Stimulated activated effector memory CD8-positive, alpha-beta T cell treated with anti-CD3 and anti-CD28 coated beads, Interleukin-12 subunit alpha, Interleukin-12 subunit beta, amount 100 ng/mL, for 72 hours (primary cell): ENCODE data around the gene GIGYF1.
"Not testable (repeated sequence)": the region's sequence is repeated elsewhere in the genome, so short reads cannot be mapped to it uniquely, and the experiment has no call there.

Source experiments
- ATAC-seq: fragments of 150-1000 bp; cut with Tn5 transposase; 2 replicates; pipeline ENCODE4 v1.10.0; 2021
- DNase-seq, 2 donors: peaks; one replicate each; pipeline ENCODE4 v3.0.0; 2021 to 2022; ENCODE audit warnings: low spot score in 2 of 2
- H3K27ac Mint-ChIP-seq: one replicate; pipeline ENCODE4 v1.8.0; 2022; ENCODE audit warnings: mild to moderate bottlenecking, mixed read lengths
- H3K36me3 Mint-ChIP-seq: one replicate; pipeline ENCODE4 v1.8.0; 2022; ENCODE audit warnings: mild to moderate bottlenecking, mixed read lengths
- H3K4me1 Mint-ChIP-seq: one replicate; pipeline ENCODE4 v1.8.0; 2022; ENCODE audit warnings: mixed read lengths
- H3K4me3 Mint-ChIP-seq: one replicate; pipeline ENCODE4 v1.8.0; 2022; ENCODE audit warnings: mild to moderate bottlenecking, mixed read lengths
- H3K9me3 Mint-ChIP-seq: one replicate; pipeline ENCODE4 v1.8.0; 2022; ENCODE audit warnings: mixed read lengths

GIGYF1 gene

DNA sequence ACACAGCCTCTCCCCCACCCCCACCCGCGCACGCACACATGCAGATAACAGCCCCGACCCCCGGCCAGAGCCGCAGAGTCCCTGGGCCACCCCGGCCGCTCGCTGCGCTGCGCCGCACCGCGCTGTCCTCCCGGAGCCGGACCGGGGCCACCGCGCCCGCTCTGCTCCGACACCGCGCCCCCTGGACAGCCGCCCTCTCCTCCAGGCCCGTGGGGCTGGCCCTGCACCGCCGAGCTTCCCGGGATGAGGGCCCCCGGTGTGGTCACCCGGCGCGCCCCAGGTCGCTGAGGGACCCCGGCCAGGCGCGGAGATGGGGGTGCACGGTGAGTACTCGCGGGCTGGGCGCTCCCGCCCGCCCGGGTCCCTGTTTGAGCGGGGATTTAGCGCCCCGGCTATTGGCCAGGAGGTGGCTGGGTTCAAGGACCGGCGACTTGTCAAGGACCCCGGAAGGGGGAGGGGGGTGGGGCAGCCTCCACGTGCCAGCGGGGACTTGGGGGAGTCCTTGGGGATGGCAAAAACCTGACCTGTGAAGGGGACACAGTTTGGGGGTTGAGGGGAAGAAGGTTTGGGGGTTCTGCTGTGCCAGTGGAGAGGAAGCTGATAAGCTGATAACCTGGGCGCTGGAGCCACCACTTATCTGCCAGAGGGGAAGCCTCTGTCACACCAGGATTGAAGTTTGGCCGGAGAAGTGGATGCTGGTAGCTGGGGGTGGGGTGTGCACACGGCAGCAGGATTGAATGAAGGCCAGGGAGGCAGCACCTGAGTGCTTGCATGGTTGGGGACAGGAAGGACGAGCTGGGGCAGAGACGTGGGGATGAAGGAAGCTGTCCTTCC, 26.8 kb upstream of the GIGYF1 start:
- Mint-ChIP-seq H3K27ac (no peak overlapping the region), H3K4me1 (no peaks in the 10 kb centered on the region)

DNA sequence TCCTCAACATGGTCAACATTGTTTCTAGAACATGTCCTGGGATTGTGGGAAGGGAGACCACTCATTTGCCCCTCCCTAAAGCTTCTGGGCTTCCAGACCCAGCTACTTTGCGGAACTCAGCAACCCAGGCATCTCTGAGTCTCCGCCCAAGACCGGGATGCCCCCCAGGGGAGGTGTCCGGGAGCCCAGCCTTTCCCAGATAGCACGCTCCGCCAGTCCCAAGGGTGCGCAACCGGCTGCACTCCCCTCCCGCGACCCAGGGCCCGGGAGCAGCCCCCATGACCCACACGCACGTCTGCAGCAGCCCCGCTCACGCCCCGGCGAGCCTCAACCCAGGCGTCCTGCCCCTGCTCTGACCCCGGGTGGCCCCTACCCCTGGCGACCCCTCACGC, 26.2 kb upstream of the GIGYF1 start, which contains the start of gene EPO:
TSS of gene EPO (plus strand) at position 190 of the 392 bp plus-strand sequence. CDS start 513 bp downstream, outside the sequence.
- no peak for DNase-seq
- ATAC-seq, result no peak
- Mint-ChIP-seq H3K27ac (no peak within 1 kb of the TSS), H3K9me3 (no peaks in the 10 kb centered on the region), H3K36me3 (peaks cover 4% of the 10 kb centered on the region), H3K4me1 (no peaks in the 10 kb centered on the region), H3K4me3 (no peak within 1 kb of the TSS)

More for the DNA sequence above, 26.8 kb upstream of the GIGYF1 start:
- ATAC-seq, result no peak
- Mint-ChIP-seq H3K9me3 (no peaks in the 10 kb centered on the region), H3K36me3 (no peaks in the 10 kb centered on the region), H3K4me3 (no peak overlapping the region)
- no peak for DNase-seq

GRCh38 chr7:100719523-100720278, 25.7 kb upstream of the GIGYF1 start:
- DNase-seq (no peak), ATAC-seq (no peak)

GRCh38 chr7:100717073-100717472, 23.0 kb upstream of the GIGYF1 start:
- not testable (repeated sequence) for H3K4me3 Mint-ChIP-seq, H3K4me1 Mint-ChIP-seq, H3K36me3 Mint-ChIP-seq, H3K9me3 Mint-ChIP-seq, ATAC-seq, DNase-seq
- peak overlapping the region; percentile 8 for H3K27ac Mint-ChIP-seq

More at GRCh38 chr7:100719523-100720278, 25.7 kb upstream of the GIGYF1 start:
- Mint-ChIP-seq H3K36me3 (peaks cover 4% of the 10 kb centered on the region), H3K4me1 (no peaks in the 10 kb centered on the region), H3K4me3 (no peak overlapping the region), H3K27ac (no peak overlapping the region), H3K9me3 (no peaks in the 10 kb centered on the region)

DNA sequence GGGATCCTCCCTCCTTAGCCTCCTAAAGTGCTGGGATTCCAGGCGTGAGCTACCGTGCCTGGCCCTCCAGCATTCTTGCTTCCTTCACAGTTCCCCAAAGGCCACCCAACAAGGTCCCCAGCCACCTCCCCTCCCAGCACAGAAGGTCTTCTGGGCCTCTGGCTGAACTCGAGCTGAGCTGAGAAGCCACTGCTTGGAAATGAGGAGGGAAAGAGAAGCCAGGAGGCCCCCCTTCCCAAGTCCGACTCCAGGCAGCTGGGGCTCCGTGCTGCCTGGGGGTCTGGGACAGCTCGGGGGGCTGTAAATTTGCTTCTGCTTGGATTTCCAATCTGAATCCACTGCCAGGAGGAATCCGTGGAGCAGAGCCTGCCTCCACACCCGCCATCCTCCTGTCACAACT, 20.7 kb upstream of the GIGYF1 start:
- ATAC-seq (no peak), DNase-seq (no peak)
- H3K9me3 Mint-ChIP-seq, result no peaks in the 10 kb centered on the region
- H3K4me1 Mint-ChIP-seq, result no peaks in the 10 kb centered on the region
- H3K27ac Mint-ChIP-seq, result no peak overlapping the region
- H3K4me3 Mint-ChIP-seq, result no peak overlapping the region
- H3K36me3 Mint-ChIP-seq, result peaks cover 4% of the 10 kb centered on the region

GRCh38 chr7:100711369-100711768, 17.3 kb upstream of the GIGYF1 start:
- H3K4me1 Mint-ChIP-seq, result peaks cover 15% of the 10 kb centered on the region
- H3K9me3 Mint-ChIP-seq, result no peaks in the 10 kb centered on the region
- no peak for ATAC-seq
- no peak overlapping the region for H3K4me3 Mint-ChIP-seq
- H3K36me3 Mint-ChIP-seq, result peaks cover 31% of the 10 kb centered on the region
- H3K27ac Mint-ChIP-seq, result no peak overlapping the region
- no peak for DNase-seq

- Mint-ChIP-seq H3K27ac (no peak overlapping the region), H3K36me3 (peaks cover 38% of the 10 kb centered on the region), H3K4me3 (no peak overlapping the region), H3K4me1 (peaks cover 18% of the 10 kb centered on the region), H3K9me3 (no peaks in the 10 kb centered on the region)
- ATAC-seq (no peak), DNase-seq (no peak)
Measured at GRCh38 chr7:100710452-100710851, 16.4 kb upstream of the GIGYF1 start.

GRCh38 chr7:100708395-100708794, 14.3 kb upstream of the GIGYF1 start:
- ATAC-seq (no peak), DNase-seq (no peak)
- no peak overlapping the region for H3K4me3 Mint-ChIP-seq
- peaks cover 38% of the 10 kb centered on the region for H3K36me3 Mint-ChIP-seq
- no peaks in the 10 kb centered on the region for H3K9me3 Mint-ChIP-seq
- H3K4me1 Mint-ChIP-seq, result peaks cover 18% of the 10 kb centered on the region
- H3K27ac Mint-ChIP-seq, result no peak overlapping the region

DNA sequence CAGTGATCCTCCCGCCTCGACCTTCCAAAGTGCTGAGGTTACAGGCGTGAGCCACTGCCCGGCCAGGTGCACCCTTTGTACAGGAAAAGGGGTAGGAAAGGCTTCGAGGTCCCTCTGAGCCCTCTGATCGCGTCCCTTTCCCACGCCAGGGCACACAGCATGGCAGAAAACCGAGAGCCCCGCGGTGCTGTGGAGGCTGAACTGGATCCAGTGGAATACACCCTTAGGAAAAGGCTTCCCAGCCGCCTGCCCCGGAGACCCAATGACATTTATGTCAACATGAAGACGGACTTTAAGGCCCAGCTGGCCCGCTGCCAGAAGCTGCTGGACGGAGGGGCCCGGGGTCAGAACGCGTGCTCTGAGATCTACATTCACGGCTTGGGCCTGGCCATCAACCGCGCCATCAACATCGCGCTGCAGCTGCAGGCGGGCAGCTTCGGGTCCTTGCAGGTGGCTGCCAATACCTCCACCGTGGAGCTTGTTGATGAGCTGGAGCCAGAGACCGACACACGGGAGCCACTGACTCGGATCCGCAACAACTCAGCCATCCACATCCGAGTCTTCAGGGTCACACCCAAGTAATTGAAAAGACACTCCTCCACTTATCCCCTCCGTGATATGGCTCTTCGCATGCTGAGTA, 12.7 kb upstream of the GIGYF1 start:
- no peak for DNase-seq
- H3K36me3 Mint-ChIP-seq, result peaks cover 38% of the 10 kb centered on the region
- no peaks in the 10 kb centered on the region for H3K9me3 Mint-ChIP-seq
- no peak for ATAC-seq
- peak overlapping the region; percentile 98 for H3K27ac Mint-ChIP-seq
- peaks cover 18% of the 10 kb centered on the region for H3K4me1 Mint-ChIP-seq
- H3K4me3 Mint-ChIP-seq, result peak overlapping the region; percentile 97

DNA sequence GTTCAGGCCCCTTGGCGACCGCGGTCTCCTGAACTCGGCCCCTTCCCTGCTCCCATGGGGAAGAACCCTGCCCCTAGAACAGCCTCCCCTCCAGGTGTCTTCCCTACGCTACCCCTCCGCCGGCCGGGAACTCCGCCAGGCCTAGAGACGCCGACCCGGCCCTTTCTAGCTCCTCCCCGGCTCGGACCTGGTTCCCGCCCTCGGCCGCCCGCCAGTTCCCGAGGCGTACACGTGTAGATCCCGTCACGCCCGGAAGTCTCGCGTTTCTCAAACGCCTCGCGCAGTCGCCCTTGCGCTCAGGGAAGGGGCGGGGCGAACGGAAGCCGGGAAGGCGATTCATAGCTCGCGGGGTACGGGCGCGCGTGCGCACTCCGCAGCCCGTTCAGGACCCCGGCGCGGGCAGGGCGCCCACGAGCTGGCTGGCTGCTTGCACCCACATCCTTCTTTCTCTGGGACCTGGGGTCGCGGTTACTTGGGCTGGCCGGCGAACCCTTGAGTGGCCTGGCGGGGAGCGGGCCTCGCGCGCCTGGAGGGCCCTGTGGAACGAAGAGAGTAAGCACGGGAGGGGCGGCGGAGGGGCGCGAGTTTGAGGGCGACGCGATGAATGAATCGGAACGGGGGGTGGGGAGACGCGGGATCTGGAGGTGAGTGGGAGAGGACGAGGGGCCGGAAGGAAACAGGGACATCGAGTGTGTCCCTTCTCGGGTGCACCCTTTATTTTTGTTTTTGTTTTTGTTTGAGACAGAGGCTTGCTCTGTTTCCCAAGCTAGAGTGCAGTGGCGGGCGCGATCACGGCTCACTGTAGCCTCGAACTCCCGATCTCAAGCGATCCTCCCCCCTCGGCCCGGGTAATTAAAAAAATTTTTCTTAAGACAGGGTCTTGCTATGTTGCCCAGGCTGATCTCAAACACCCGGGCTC, 12.0 kb upstream of the GIGYF1 start, which contains the start of gene POP7:
TSS of gene POP7 (plus strand) at position 369 of the 919 bp plus-strand sequence. CDS start 710 bp downstream, outside the sequence.
- Mint-ChIP-seq H3K4me1 (peaks cover 18% of the 10 kb centered on the region), H3K4me3 (peak within 1 kb of the TSS; percentile 97), H3K36me3 (peaks cover 38% of the 10 kb centered on the region), H3K27ac (peak within 1 kb of the TSS; percentile 98), H3K9me3 (no peaks in the 10 kb centered on the region)
- peak; percentile 98 to 100 for DNase-seq
- ATAC-seq, result peak; percentile 98

- Mint-ChIP-seq H3K4me3 (peak overlapping the region; percentile 97), H3K36me3 (peaks cover 38% of the 10 kb centered on the region), H3K4me1 (peaks cover 18% of the 10 kb centered on the region), H3K27ac (peak overlapping the region; percentile 98), H3K9me3 (no peaks in the 10 kb centered on the region)
- peak; percentile 89 to 95 for DNase-seq
- peak; percentile 79 for ATAC-seq
Measured at GRCh38 chr7:100705320-100705752, 11.3 kb upstream of the GIGYF1 start.

GRCh38 chr7:100701089-100701488, 7.0 kb upstream of the GIGYF1 start:
- H3K9me3 Mint-ChIP-seq, DNase-seq, H3K4me1 Mint-ChIP-seq, H3K4me3 Mint-ChIP-seq, ATAC-seq, H3K27ac Mint-ChIP-seq: not testable (repeated sequence)
- H3K36me3 Mint-ChIP-seq, result peaks cover 11% of the 10 kb centered on the region

DNA sequence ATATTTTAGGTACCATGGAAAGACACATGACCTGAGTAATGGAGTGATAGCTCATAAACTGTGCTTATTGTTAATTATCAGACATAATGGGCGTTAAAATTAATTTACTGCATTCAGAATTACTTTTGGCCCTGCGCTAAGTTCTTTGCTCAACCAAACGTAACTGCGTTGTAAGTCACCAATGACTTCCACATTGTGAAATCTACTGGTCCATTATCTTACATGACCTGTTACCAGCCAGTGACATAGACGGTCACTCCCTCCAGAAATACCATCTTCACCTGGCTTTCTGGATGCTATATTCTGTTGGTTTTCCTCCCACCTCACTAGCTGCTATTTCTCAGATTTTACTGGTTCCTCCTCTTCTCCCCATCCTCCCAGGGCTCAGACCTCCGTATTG, 5.0 kb upstream of the GIGYF1 start:
- Mint-ChIP-seq H3K4me3 (no peak overlapping the region), H3K9me3 (no peaks in the 10 kb centered on the region), H3K27ac (no peak overlapping the region), H3K36me3 (peaks cover 6% of the 10 kb centered on the region), H3K4me1 (peaks cover 12% of the 10 kb centered on the region)
- DNase-seq (no peak), ATAC-seq (no peak)

GRCh38 chr7:100696123-100696521, 2.1 kb upstream of the GIGYF1 start:
- no peak for ATAC-seq
- no peak overlapping the region for H3K27ac Mint-ChIP-seq
- H3K4me1 Mint-ChIP-seq, result peaks cover 34% of the 10 kb centered on the region
- no peak for DNase-seq
- peaks cover 27% of the 10 kb centered on the region for H3K36me3 Mint-ChIP-seq
- no peaks in the 10 kb centered on the region for H3K9me3 Mint-ChIP-seq
- H3K4me3 Mint-ChIP-seq, result peak overlapping the region; percentile 48
